GM18861 (cell line): ENCODE measurements around the gene FUZ.
"Not testable (repeated sequence)": the region's sequence is repeated elsewhere in the genome, so short reads cannot be mapped to it uniquely, and the experiment has no call there.

ENCODE experiments used
- ATAC-seq: cut with Tn5 transposase; IDR thresholded peaks from one replicate; pipeline ENCODE4 v1.9.1; 2021; ENCODE audit not compliant: unreplicated experiment

The FUZ gene

DNA sequence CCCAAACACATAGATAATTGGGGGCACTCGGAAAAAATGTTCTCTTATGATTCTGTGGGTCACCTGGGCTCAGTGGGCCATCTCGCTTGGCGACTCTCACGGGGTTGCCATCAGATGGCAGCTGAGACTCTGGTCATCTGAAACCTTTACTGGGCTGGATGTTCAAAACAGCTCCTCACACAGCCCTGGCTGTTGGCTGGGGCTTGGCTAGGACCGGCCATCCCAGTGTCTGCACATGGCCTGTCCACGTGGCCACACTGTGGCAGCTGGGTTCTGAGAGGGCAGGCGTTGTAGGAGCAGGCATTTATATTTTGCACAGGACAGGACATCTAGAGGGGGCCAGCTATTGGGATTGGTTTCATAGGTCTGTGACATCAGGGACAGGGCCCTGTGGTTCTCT, 20.5 kb upstream of the FUZ start:
- no peak for ATAC-seq

DNA sequence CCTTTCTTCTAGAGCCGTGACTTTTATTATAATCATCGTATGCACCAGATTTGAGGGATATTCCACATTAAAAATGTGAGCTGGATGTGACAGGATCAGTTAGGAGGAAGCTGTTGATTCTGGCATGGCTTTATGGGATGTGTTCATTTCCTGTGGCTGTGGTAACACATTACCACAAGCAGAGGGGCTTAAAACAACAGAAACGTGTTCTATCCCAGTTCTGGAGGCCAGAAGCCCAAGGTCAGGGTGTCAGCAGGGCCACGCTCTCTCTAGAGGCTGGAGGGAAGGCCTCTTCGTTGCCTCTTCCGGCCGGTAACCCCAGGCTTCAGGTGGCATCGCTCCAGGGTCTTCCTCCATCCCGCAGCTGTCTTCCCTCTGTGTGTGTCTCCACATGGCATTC, 19.5 kb upstream of the FUZ start:
- ATAC-seq = no peak

DNA sequence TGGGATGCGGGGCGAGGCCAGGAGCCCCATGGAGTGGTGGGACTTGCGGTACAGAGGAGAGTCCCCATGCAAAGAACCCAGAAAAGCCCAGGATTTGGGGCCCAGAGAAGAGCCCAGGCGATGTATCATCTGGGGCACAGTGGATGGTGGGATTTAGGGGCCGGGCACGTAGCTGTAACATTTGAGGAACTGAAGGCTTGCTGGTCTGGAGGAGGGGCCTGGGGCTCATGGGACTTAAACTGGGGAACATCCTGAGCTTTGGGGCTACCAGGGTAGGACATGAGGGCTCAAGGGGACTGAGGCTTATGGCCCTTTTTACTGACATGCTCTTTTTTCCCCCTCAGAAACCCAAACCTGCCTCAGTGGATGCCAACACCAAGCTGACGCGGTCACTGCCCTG, 18.5 kb upstream of the FUZ start:
- no peak for ATAC-seq

- no peak for ATAC-seq
These were observed 17.7 kb upstream of the FUZ start for GRCh38 chr19:49830766-49831165.

GRCh38 chr19:49829721-49830120, 16.6 kb upstream of the FUZ start:
- ATAC-seq = no peak

DNA sequence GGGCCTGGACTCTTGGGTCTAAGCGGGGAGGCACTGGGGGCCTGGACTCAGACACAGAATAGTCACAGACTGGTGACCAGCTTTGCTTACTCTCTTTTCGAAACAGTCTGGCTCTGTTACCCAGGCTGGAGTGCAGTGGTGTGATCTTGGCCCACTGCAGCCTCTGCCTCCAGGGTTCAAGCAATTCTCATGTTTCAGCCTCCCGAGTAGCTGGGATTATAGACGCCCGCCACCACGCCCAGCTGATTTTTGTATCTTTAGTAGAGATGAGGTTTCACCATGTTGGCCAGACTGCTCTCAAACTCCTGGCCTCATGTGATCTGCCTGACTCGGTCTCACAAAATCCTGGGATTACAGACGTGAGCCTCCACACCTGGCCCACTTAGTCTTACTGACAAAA, 16.1 kb upstream of the FUZ start:
- ATAC-seq = no peak

- ATAC-seq = no peak
These were observed 13.9 kb upstream of the FUZ start for GRCh38 chr19:49827034-49827433.

GRCh38 chr19:49824662-49825061, 11.6 kb upstream of the FUZ start:
- ATAC-seq = no peak

DNA sequence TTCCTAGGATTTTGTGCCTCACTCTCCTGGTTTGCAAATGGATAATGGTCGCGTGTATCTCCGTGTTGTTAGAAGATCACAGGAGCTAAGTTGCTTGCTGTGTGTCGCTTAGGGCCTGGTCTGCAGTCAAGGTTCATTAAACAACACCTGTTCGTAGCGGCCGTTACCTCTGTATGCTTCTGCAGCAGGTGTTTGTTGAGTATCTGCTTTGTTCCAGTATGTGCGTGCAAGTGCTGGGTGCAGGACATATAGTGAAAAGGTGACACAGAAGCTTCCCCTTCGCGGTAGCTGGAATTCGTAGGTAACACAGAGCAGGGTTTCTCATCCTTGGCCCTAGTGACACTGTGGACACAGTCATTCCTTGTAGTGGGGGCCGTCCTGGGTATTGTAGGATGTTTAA, 10.4 kb upstream of the FUZ start:
- ATAC-seq = no peak

DNA sequence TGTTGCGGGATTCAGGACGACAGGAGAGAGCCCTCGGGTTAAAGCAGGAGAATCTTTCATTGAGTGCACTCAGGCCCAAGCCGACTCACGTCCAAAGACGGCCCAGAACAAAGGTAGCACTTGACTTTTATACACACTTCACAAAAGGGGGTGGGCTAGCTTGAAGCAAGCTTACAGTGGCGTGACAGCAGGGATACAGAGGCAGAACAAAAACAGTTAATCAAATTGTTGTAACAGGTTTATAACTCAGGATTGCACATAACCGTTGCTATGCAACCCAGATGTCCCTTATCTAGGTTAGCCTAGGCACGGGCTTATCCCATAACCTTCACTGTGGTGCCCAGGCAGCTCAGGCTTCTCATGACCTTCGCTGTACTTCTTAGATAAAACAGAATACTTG, 7.0 kb upstream of the FUZ start:
- no peak for ATAC-seq

GRCh38 chr19:49819452-49820115, 6.5 kb upstream of the FUZ start:
- not testable (repeated sequence) for ATAC-seq

DNA sequence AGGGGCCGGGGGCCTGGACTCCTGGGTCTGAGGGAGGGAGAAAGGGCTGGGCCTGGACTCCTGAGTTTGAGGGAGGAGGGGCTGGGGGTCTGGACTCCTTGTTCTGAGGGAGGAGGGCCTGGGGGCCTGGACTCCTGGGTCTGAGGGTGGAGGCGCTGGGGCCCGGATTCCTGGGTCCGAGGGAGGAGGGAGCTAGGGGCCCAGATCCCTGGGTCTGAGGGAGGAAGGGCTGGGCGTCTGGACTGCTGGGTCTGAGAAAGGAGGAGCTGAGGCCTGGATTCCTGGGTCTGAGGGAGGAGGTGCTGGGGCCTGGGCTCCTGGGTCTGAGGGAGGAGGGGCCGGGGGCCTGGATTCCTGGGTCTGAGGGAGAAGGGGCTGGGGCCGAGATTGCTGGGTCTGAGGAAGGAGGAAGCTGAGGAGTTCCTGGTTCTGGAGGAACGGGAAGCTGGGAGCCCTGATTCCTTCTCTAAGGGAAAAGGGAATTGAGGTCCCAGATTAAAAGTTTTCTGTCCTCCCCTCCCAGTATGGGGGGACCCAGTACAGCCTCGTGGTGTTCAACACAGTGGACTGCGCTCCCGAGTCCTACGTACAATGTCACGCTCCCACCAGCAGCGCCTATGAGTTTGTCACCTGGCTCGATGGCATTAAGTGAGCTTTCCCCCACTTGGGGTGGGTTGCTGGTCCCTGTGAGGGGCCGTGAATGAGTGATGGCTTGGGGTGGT, 5.7 kb upstream of the FUZ start:
- ATAC-seq = no peak

- peak; percentile 67 for ATAC-seq
These were observed 5.0 kb upstream of the FUZ start, which contains the start of gene MED25 for GRCh38 chr19:49817964-49818648. Gene MED25 (plus strand): TSS chr19:49818289. CDS start chr19:49818342, 53 bp downstream.

DNA sequence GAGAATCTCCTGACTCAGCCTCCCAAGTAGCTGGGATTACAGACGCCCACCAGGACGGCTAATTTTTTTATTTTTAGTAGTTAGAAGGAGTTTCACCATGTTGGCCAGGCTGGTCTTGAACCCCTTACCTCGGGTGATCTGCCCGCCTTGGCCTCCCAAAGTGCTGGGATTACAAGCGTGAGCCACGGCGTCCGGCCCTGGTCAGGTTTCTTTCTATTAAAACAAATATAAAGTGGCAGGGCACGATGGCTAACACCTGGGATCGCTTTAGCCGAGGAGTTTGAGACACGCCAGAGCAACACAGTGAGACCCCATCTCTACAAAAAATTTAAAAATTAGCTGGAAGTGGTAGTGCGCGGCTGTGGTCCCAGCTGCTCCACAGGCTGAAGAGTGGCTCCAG, 3.5 kb upstream of the FUZ start:
- no peak for ATAC-seq

- ATAC-seq = no peak
These were observed 918 bp upstream of the FUZ start for GRCh38 chr19:49814010-49814409.

GRCh38 chr19:49812452-49812996, 568 bp downstream of the FUZ start:
- ATAC-seq = no peak

- ATAC-seq = no peak
These were observed 1.8 kb downstream of the FUZ start for GRCh38 chr19:49811328-49811727.

DNA sequence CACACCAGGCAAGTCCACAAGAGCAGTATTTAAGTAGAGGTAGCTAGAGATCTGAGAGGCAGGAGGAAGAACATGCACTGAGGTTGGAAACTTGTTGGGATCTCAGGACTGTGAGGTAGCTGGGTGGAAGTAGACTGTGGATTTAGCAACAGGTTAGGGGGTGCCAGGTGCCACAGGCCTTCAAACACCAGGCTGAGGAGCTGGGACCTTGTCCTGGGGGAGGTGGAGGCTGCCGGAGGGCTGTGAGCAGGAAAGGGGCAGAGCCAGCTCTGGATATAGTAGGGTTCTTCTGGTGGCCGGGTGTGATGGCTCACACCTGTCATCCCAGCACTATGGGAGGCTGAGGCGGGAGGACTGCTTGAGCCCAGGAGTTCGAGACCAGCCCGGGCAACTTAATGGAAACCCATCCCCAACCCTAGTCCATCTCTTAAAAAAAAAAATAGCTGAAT, 3.1 kb downstream of the FUZ start:
- ATAC-seq = no peak

- ATAC-seq = no peak
These were observed 3.7 kb downstream of the FUZ start for GRCh38 chr19:49809160-49809940.

DNA sequence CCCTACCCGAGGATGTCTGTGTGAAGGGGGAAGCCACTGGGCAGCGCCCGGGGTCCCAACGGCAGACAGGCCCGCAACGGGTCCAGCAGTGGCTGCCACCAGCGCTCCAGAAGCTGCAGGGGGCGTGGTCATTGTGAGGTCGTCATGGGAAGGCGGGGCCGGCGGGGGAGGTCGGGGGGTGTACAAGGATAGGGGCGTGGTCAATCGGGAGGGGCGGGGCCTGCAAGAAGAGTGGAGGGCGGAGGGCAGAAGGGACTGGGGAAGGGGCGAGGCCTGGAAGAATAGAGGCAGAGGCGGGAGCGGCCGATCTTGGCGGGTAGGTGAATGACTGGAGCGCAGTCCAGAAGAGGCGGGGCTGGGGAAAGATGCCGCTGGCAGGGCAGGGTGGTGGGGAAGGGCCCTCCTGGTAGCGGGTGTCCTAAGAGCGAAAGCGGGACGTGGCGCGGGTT, 4.4 kb downstream of the FUZ start:
- ATAC-seq = no peak
